Activated T-cell treated with anti-CD3 and anti-CD28 coated beads, Interleukin-2, amount 50 U/mL, for 24 hours (primary cell): ENCODE results near the gene AGAP1.

Experiments used
- DNase-seq: peaks from one replicate; pipeline ENCODE4 v3.0.0-alpha.2; 2020
- H3K27ac Mint-ChIP-seq: 2 replicates; pipeline ENCODE4 v1.8.0; 2020; ENCODE audit warnings: mild to moderate bottlenecking, mixed read lengths
- H3K27me3 Mint-ChIP-seq: 2 replicates; pipeline ENCODE4 v1.8.0; 2020; ENCODE audit warnings: mixed read lengths
- H3K36me3 Mint-ChIP-seq: 2 replicates; pipeline ENCODE4 v1.8.0; 2020; ENCODE audit warnings: low read depth, mixed read lengths
- H3K4me1 Mint-ChIP-seq: 2 replicates; pipeline ENCODE4 v1.8.0; 2020; ENCODE audit warnings: low read depth, mixed read lengths
- H3K4me3 Mint-ChIP-seq: 2 replicates; pipeline ENCODE4 v1.8.0; 2020; ENCODE audit warnings: mild to moderate bottlenecking, moderate library complexity, mixed read lengths
- H3K9me3 Mint-ChIP-seq: 2 replicates; pipeline ENCODE4 v1.8.0; 2020; ENCODE audit warnings: mixed read lengths

The AGAP1 gene

GRCh38 chr2:235605312-235606003 lies 111.6 kb downstream of the AGAP1 start:
- Mint-ChIP-seq H3K27ac (no peak overlapping the region), H3K27me3 (peaks cover 47% of the 10 kb centered on the region), H3K4me3 (no peak overlapping the region), H3K36me3 (no peaks in the 10 kb centered on the region), H3K4me1 (no peaks in the 10 kb centered on the region), H3K9me3 (peaks cover 15% of the 10 kb centered on the region)
- no peak for DNase-seq

GRCh38 chr2:235606004-235606715 lies 112.3 kb downstream of the AGAP1 start:
- no peaks in the 10 kb centered on the region for H3K4me1 Mint-ChIP-seq
- H3K36me3 Mint-ChIP-seq = no peaks in the 10 kb centered on the region
- H3K9me3 Mint-ChIP-seq = peaks cover 15% of the 10 kb centered on the region
- H3K27ac Mint-ChIP-seq = no peak overlapping the region
- H3K27me3 Mint-ChIP-seq = peaks cover 44% of the 10 kb centered on the region
- no peak overlapping the region for H3K4me3 Mint-ChIP-seq
- no peak for DNase-seq

GRCh38 chr2:235607546-235608199 lies 113.8 kb downstream of the AGAP1 start:
- Mint-ChIP-seq H3K27ac (no peak overlapping the region), H3K27me3 (peaks cover 32% of the 10 kb centered on the region), H3K4me3 (no peak overlapping the region), H3K36me3 (no peaks in the 10 kb centered on the region), H3K9me3 (peaks cover 8% of the 10 kb centered on the region), H3K4me1 (no peaks in the 10 kb centered on the region)
- DNase-seq = no peak

GRCh38 chr2:235608200-235608887 lies 114.5 kb downstream of the AGAP1 start:
- no peaks in the 10 kb centered on the region for H3K36me3 Mint-ChIP-seq
- H3K27me3 Mint-ChIP-seq = peaks cover 28% of the 10 kb centered on the region
- peaks cover 4% of the 10 kb centered on the region for H3K9me3 Mint-ChIP-seq
- no peaks in the 10 kb centered on the region for H3K4me1 Mint-ChIP-seq
- H3K27ac Mint-ChIP-seq = no peak overlapping the region
- DNase-seq = no peak
- no peak overlapping the region for H3K4me3 Mint-ChIP-seq

GRCh38 chr2:235609321-235609720 lies 115.5 kb downstream of the AGAP1 start:
- Mint-ChIP-seq H3K9me3 (no peaks in the 10 kb centered on the region), H3K27me3 (peaks cover 31% of the 10 kb centered on the region), H3K4me1 (no peaks in the 10 kb centered on the region), H3K36me3 (no peaks in the 10 kb centered on the region), H3K27ac (no peak overlapping the region), H3K4me3 (no peak overlapping the region)
- DNase-seq = no peak

- DNase-seq = no peak
- Mint-ChIP-seq H3K27ac (no peak overlapping the region), H3K4me1 (no peaks in the 10 kb centered on the region), H3K9me3 (no peaks in the 10 kb centered on the region), H3K4me3 (no peak overlapping the region), H3K27me3 (peaks cover 32% of the 10 kb centered on the region), H3K36me3 (no peaks in the 10 kb centered on the region)
These were observed 115.9 kb downstream of the AGAP1 start for GRCh38 chr2:235609746-235610145.

GRCh38 chr2:235610696-235611257 lies 116.9 kb downstream of the AGAP1 start:
- no peaks in the 10 kb centered on the region for H3K36me3 Mint-ChIP-seq
- H3K4me1 Mint-ChIP-seq = no peaks in the 10 kb centered on the region
- peaks cover 26% of the 10 kb centered on the region for H3K27me3 Mint-ChIP-seq
- no peak overlapping the region for H3K4me3 Mint-ChIP-seq
- no peak for DNase-seq
- H3K9me3 Mint-ChIP-seq = no peaks in the 10 kb centered on the region
- no peak overlapping the region for H3K27ac Mint-ChIP-seq

GRCh38 chr2:235611349-235611748 lies 117.5 kb downstream of the AGAP1 start:
- no peaks in the 10 kb centered on the region for H3K4me1 Mint-ChIP-seq
- H3K27ac Mint-ChIP-seq = no peak overlapping the region
- no peak for DNase-seq
- no peak overlapping the region for H3K4me3 Mint-ChIP-seq
- H3K36me3 Mint-ChIP-seq = no peaks in the 10 kb centered on the region
- H3K9me3 Mint-ChIP-seq = no peaks in the 10 kb centered on the region
- H3K27me3 Mint-ChIP-seq = peaks cover 20% of the 10 kb centered on the region

GRCh38 chr2:235611756-235612155 lies 117.9 kb downstream of the AGAP1 start:
- Mint-ChIP-seq H3K36me3 (no peaks in the 10 kb centered on the region), H3K9me3 (no peaks in the 10 kb centered on the region), H3K27me3 (peaks cover 18% of the 10 kb centered on the region), H3K4me1 (no peaks in the 10 kb centered on the region), H3K4me3 (no peak overlapping the region), H3K27ac (no peak overlapping the region)
- DNase-seq = no peak

GRCh38 chr2:235612181-235612950 lies 118.5 kb downstream of the AGAP1 start:
- Mint-ChIP-seq H3K27ac (no peak overlapping the region), H3K9me3 (no peaks in the 10 kb centered on the region), H3K4me1 (no peaks in the 10 kb centered on the region), H3K36me3 (no peaks in the 10 kb centered on the region), H3K27me3 (peaks cover 16% of the 10 kb centered on the region), H3K4me3 (no peak overlapping the region)
- DNase-seq = no peak

GRCh38 chr2:235613649-235614048 lies 119.8 kb downstream of the AGAP1 start:
- peaks cover 8% of the 10 kb centered on the region for H3K27me3 Mint-ChIP-seq
- no peaks in the 10 kb centered on the region for H3K9me3 Mint-ChIP-seq
- no peak for DNase-seq
- no peak overlapping the region for H3K4me3 Mint-ChIP-seq
- H3K27ac Mint-ChIP-seq = no peak overlapping the region
- H3K4me1 Mint-ChIP-seq = no peaks in the 10 kb centered on the region
- H3K36me3 Mint-ChIP-seq = no peaks in the 10 kb centered on the region

- Mint-ChIP-seq H3K36me3 (no peaks in the 10 kb centered on the region), H3K4me3 (no peak overlapping the region), H3K4me1 (no peaks in the 10 kb centered on the region), H3K27ac (no peak overlapping the region), H3K27me3 (peaks cover 8% of the 10 kb centered on the region), H3K9me3 (no peaks in the 10 kb centered on the region)
- DNase-seq = no peak
These were observed 120.5 kb downstream of the AGAP1 start for GRCh38 chr2:235614176-235614860.

- no peaks in the 10 kb centered on the region for H3K9me3 Mint-ChIP-seq
- H3K4me1 Mint-ChIP-seq = no peaks in the 10 kb centered on the region
- H3K36me3 Mint-ChIP-seq = no peaks in the 10 kb centered on the region
- no peak overlapping the region for H3K27ac Mint-ChIP-seq
- H3K27me3 Mint-ChIP-seq = peaks cover 8% of the 10 kb centered on the region
- no peak overlapping the region for H3K4me3 Mint-ChIP-seq
- no peak for DNase-seq
These were observed 121.3 kb downstream of the AGAP1 start for GRCh38 chr2:235614900-235615712.
